Progenitor cell of endocrine pancreas (in vitro differentiated cells): ENCODE data around the gene NAB2. TPM values are rescaled to one million over a fixed set of nuclear protein-coding genes. Genes with fewer than 3 reads are reported as not detected.
"Not testable (repeated sequence)": the region's sequence is repeated elsewhere in the genome, so short reads cannot be mapped to it uniquely, and the experiment has no call there.

Source experiments
- DNase-seq: peaks from one replicate; pipeline ENCODE4 v3.0.0; 2021; ENCODE audit warnings: low spot score; ENCODE audit not compliant: unreplicated experiment
- H3K27ac Mint-ChIP-seq: 2 replicates; pipeline ENCODE4 v1.8.0; 2021; ENCODE audit warnings: mild to moderate bottlenecking, moderate library complexity, mixed read lengths
- H3K27me3 Mint-ChIP-seq: 2 replicates; pipeline ENCODE4 v1.8.0; 2021; ENCODE audit warnings: mixed read lengths
- H3K36me3 Mint-ChIP-seq: 2 replicates; pipeline ENCODE4 v1.8.0; 2022; ENCODE audit warnings: mixed read lengths; ENCODE audit not compliant: insufficient read depth
- H3K4me1 Mint-ChIP-seq: 2 replicates; pipeline ENCODE4 v1.8.0; 2021; ENCODE audit warnings: low read depth, mixed read lengths
- H3K4me3 Mint-ChIP-seq: 2 replicates; pipeline ENCODE4 v1.8.0; 2021; ENCODE audit warnings: low read depth, mild to moderate bottlenecking, moderate library complexity, mixed read lengths
- H3K9me3 Mint-ChIP-seq: 2 replicates; pipeline ENCODE4 v1.8.0; 2021; ENCODE audit warnings: low read depth, mixed read lengths
- total RNA-seq: library from RNA; stranded (reverse); gene quantifications from 2 replicates; pipeline ENCODE4 v1.2.1, GENCODE V29; 2021
- TF ChIP-seq, protein P1 (sequence below): fragments of 200-600 bp; sonication (generic); IDR thresholded peaks from one replicate; pipeline ENCODE4 v1.5.0; 2021; ENCODE audit warnings: antibody characterized with exemption, mild to moderate bottlenecking; ENCODE audit not compliant: unreplicated experiment

NAB2 gene
- total RNA-seq, 1 donor from 2014 or later = 13.8 TPM

- no peak overlapping the region for H3K27ac Mint-ChIP-seq
- TF ChIP-seq, protein P1, sequence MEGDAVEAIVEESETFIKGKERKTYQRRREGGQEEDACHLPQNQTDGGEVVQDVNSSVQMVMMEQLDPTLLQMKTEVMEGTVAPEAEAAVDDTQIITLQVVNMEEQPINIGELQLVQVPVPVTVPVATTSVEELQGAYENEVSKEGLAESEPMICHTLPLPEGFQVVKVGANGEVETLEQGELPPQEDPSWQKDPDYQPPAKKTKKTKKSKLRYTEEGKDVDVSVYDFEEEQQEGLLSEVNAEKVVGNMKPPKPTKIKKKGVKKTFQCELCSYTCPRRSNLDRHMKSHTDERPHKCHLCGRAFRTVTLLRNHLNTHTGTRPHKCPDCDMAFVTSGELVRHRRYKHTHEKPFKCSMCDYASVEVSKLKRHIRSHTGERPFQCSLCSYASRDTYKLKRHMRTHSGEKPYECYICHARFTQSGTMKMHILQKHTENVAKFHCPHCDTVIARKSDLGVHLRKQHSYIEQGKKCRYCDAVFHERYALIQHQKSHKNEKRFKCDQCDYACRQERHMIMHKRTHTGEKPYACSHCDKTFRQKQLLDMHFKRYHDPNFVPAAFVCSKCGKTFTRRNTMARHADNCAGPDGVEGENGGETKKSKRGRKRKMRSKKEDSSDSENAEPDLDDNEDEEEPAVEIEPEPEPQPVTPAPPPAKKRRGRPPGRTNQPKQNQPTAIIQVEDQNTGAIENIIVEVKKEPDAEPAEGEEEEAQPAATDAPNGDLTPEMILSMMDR = no peak
- no peaks in the 10 kb centered on the region for H3K27me3 Mint-ChIP-seq
- H3K36me3 Mint-ChIP-seq = peaks cover 10% of the 10 kb centered on the region
- peaks cover 4% of the 10 kb centered on the region for H3K4me1 Mint-ChIP-seq
- H3K9me3 Mint-ChIP-seq = no peaks in the 10 kb centered on the region
- H3K4me3 Mint-ChIP-seq = no peak overlapping the region
- no peak for DNase-seq
These were observed 16.3 kb upstream of the NAB2 start for GRCh38 chr12:57072661-57073060.

DNA sequence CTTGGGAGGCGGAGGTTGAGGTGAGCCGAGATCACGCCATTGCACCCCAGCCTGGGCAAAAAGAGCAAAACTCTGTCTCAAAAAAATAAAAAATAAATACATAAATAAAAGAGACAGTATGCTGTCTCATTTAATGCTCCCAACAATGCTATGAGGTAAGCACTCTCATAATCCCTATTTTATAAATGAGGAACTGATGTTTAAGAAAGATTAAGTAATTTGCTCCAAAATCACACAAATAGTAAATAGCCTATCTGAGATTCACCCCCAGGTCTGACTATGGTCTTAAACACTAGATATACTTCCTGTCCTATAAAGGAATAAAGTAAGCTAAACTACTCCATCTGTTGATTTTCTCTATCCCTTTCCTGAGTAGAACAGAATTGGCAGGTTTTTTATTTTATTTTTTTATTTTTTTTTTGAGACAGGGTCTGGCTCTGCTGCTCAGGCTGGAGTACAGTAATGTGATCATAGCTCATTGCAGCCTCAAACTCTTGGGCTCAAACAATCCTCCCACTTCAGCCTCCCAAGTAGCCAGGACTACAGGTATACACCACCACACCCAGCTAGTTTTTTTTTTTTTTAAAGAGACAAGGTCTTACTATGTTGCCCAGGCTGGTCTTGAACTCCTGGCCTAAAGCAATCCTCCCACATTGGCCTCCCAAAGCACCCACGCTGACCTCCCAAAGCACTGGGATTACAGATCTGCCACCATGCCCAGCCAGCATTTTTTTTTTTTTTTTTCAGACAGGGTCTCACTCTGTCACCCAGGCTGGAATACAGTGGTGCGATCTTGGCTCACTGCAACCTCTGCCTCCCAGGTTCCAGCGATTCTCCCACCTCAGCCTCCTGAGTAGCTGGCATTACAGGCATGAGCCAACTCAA, 15.1 kb upstream of the NAB2 start:
- H3K27ac Mint-ChIP-seq, H3K27me3 Mint-ChIP-seq, H3K4me3 Mint-ChIP-seq, H3K4me1 Mint-ChIP-seq, DNase-seq, H3K36me3 Mint-ChIP-seq, H3K9me3 Mint-ChIP-seq: not testable (repeated sequence)

GRCh38 chr12:57078519-57079404, 10.2 kb upstream of the NAB2 start, which contains the start of gene NEMP1:
Gene NEMP1 (minus strand): TSS chr12:57078791. CDS start chr12:57078745, 46 bp downstream.
- peak; percentile 90 for DNase-seq
- Mint-ChIP-seq H3K27me3 (no peaks in the 10 kb centered on the region), H3K4me1 (peaks cover 7% of the 10 kb centered on the region), H3K36me3 (no peaks in the 10 kb centered on the region), H3K4me3 (peak within 1 kb of the TSS; percentile 98), H3K9me3 (no peaks in the 10 kb centered on the region), H3K27ac (peak within 1 kb of the TSS; percentile 95)
- TF ChIP-seq, protein P1 = no peak

DNA sequence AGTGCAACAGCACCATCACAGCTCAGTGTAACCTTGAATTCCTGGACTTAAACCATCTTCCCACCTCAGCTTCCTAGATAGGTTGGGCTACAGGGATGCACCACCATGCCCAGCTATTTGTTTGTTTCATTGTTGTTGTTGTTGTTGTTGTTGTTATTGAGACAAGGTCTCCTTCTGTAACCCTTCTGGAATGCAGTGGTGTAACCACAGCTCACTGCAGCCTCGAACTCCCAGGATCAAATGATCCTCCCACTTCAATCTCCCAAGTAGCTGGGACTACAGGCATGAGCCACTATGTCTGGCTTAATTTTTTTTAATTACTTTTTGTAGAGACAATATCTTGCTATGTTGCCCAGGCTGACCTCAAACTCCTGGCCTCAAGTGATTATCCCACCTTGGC, 9.1 kb upstream of the NAB2 start:
- Mint-ChIP-seq H3K36me3 (no peaks in the 10 kb centered on the region), H3K27ac (no peak overlapping the region), H3K27me3 (no peaks in the 10 kb centered on the region), H3K9me3 (no peaks in the 10 kb centered on the region), H3K4me3 (no peak overlapping the region), H3K4me1 (peaks cover 7% of the 10 kb centered on the region)
- TF ChIP-seq, protein P1 = no peak
- DNase-seq = no peak

DNA sequence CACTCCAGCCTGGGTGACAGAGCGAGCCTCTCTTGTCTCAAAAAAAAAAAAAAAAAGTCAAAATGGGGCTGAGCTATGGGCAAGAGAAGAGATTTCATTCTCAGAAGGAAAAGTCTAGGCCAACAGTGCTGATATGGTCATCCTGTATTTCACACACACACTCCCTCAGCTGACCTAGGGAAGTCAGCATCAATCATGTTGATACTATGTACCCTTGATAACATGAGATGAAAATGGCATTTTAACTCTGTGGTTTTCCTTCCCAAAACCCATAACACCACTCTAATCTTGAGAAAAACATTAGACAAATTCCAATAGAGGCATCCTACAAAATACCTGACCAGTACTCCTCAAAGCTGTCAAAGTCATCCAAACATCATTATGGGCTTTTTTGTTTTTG, 8.1 kb upstream of the NAB2 start:
- H3K27ac Mint-ChIP-seq = no peak overlapping the region
- H3K9me3 Mint-ChIP-seq = no peaks in the 10 kb centered on the region
- H3K4me1 Mint-ChIP-seq = peaks cover 17% of the 10 kb centered on the region
- TF ChIP-seq, protein P1 = no peak
- no peaks in the 10 kb centered on the region for H3K27me3 Mint-ChIP-seq
- H3K4me3 Mint-ChIP-seq = no peak overlapping the region
- DNase-seq = no peak
- no peaks in the 10 kb centered on the region for H3K36me3 Mint-ChIP-seq
